ENCODE data around the gene OR2L3. TPM values are rescaled to one million over a fixed set of nuclear protein-coding genes. Genes with fewer than 3 reads are reported as not detected.

Gene OR2L3
- polyA plus RNA-seq, 3 donors, result not detected

DNA sequence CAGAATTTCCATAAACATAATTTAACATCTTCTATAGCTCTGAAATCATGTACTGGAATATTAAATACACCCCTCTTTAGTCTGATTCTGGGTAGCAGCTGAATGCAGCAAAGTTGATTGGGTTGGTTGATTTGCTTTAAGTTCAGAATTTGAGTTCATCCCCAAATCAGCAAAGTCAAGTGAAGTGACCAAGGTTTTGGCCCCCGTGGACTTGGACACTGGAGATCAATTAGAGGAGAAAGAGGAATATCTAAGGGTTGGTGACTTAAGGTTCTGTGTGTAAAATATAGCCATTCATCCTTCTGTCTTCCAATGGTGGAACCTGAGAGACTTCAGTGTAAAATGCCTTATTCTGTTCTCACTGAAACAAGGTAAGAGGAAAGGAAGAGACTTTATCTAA is 48.2 kb downstream of the OR2L3 start, which contains the start of gene OR2L13:
TSS of gene OR2L13 (plus strand) at position 301 of the 400 bp plus-strand sequence. CDS start 4,192 bp downstream, outside the sequence.
- no peaks in the 10 kb centered on the region for H3K4me1 Mint-ChIP-seq
- no peaks in the 10 kb centered on the region for H3K79me2 ChIP-seq (ENCODE audit: insufficient read depth, low read length)
- H3K9ac ChIP-seq (ENCODE audit: insufficient read depth, low read length, poor library complexity, severe bottlenecking), result no peak within 1 kb of the TSS
- TF ChIP-seq, protein P1, sequence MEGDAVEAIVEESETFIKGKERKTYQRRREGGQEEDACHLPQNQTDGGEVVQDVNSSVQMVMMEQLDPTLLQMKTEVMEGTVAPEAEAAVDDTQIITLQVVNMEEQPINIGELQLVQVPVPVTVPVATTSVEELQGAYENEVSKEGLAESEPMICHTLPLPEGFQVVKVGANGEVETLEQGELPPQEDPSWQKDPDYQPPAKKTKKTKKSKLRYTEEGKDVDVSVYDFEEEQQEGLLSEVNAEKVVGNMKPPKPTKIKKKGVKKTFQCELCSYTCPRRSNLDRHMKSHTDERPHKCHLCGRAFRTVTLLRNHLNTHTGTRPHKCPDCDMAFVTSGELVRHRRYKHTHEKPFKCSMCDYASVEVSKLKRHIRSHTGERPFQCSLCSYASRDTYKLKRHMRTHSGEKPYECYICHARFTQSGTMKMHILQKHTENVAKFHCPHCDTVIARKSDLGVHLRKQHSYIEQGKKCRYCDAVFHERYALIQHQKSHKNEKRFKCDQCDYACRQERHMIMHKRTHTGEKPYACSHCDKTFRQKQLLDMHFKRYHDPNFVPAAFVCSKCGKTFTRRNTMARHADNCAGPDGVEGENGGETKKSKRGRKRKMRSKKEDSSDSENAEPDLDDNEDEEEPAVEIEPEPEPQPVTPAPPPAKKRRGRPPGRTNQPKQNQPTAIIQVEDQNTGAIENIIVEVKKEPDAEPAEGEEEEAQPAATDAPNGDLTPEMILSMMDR (IDR thresholded peaks at IDR 0.05), result no peak
- no peak for DNase-seq
- no peak within 1 kb of the TSS for H2AFZ ChIP-seq (ENCODE audit: insufficient read depth, low read depth, low read length, poor library complexity, severe bottlenecking)
- no peaks in the 10 kb centered on the region for H3K27me3 ChIP-seq (ENCODE audit: control insufficient read depth in 2 of 2, insufficient read depth in 2 of 2, low read length in 2 of 2)
- peaks cover 0 to 13% (median 3%) of the 10 kb centered on the region in 7 donors for H3K9me3 Mint-ChIP-seq
- H3K4me3 Mint-ChIP-seq, result no peak within 1 kb of the TSS
- no peaks in the 10 kb centered on the region for H4K20me1 ChIP-seq (ENCODE audit: insufficient read depth, low read length)
- no peaks in the 10 kb centered on the region for H3K4me1 ChIP-seq (ENCODE audit: control insufficient read depth in 1 of 2, insufficient read depth in 2 of 2, low read length in 2 of 2)
- H3K4me3 ChIP-seq (replicated peaks in 1 of 3; ENCODE audit: low read depth in 2 of 3, low read length in 3 of 3), result no peak within 1 kb of the TSS
- H3K27ac Mint-ChIP-seq, result no peak within 1 kb of the TSS
- WGBS (ENCODE audit: insufficient coverage), result no CpG with 5 or more reads among the region's 1 CpG
- H3K36me3 ChIP-seq (replicated peaks in 1 of 2; ENCODE audit: control insufficient read depth in 1 of 2, insufficient read depth in 2 of 2, low read length in 2 of 2), result no peaks in the 10 kb centered on the region
- H3K36me3 Mint-ChIP-seq, result no peaks in the 10 kb centered on the region
- no peak within 1 kb of the TSS for H3K27ac ChIP-seq (ENCODE audit: low read depth in 1 of 2, low read length in 2 of 2)
- intact Hi-C loops (cut with micrococcal nuclease), result no loop called here
- H3K27me3 Mint-ChIP-seq (ENCODE audit: low read depth in 3 of 3), result peaks cover 0 to under 1% (median 0%) of the 10 kb centered on the region in 3 donors
- no peaks in the 10 kb centered on the region for H3K9me3 ChIP-seq (replicated peaks in 1 of 2; ENCODE audit: control insufficient read depth in 1 of 2, insufficient read depth in 1 of 2, low read length in 2 of 2)
- H3K4me2 ChIP-seq (replicated peaks; ENCODE audit: extremely low read depth, low read length, poor library complexity, severe bottlenecking), result no peak within 1 kb of the TSS

DNA sequence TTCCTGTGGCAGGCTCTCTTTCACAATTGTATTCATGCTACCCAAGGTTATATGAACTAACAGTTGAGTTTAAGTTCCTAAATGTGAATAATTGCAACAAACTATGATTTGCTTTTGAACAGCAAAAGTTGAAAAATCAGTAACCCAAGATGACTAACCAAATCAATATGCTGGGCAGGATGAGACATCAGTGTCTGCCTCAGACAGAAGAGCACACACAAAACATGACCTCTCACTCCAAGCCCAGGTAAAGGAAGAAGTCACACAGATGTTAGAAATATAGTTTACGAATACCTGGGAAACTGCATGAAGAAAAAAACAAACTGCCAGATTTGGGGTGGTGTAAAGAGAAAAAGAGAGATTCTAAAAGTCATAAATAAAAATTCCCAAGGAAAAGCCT is 51.9 kb downstream of the OR2L3 start:
- Mint-ChIP-seq H3K36me3 (no peaks in the 10 kb centered on the region), H3K9me3 (peaks cover 0 to 9% (median 3%) of the 10 kb centered on the region in 7 donors), H3K4me3 (no peak overlapping the region), H3K27ac (no peak overlapping the region), H3K4me1 (no peaks in the 10 kb centered on the region), H3K27me3 (ENCODE audit: low read depth in 3 of 3) (peaks cover 0 to 2% (median 2%) of the 10 kb centered on the region in 3 donors)
- intact Hi-C loops (cut with micrococcal nuclease), result no loop called here
- Histone ChIP-seq H3K27me3 (ENCODE audit: control insufficient read depth in 2 of 2, insufficient read depth in 2 of 2, low read length in 2 of 2) (no peaks in the 10 kb centered on the region), H3K4me3 (replicated peaks in 1 of 3; ENCODE audit: low read depth in 2 of 3, low read length in 3 of 3) (no peak overlapping the region), H3K79me2 (ENCODE audit: insufficient read depth, low read length) (no peaks in the 10 kb centered on the region), H3K36me3 (replicated peaks in 1 of 2; ENCODE audit: control insufficient read depth in 1 of 2, insufficient read depth in 2 of 2, low read length in 2 of 2) (no peaks in the 10 kb centered on the region), H3K4me1 (ENCODE audit: control insufficient read depth in 1 of 2, insufficient read depth in 2 of 2, low read length in 2 of 2) (no peaks in the 10 kb centered on the region), H4K20me1 (ENCODE audit: insufficient read depth, low read length) (no peaks in the 10 kb centered on the region), H3K9me3 (replicated peaks in 1 of 2; ENCODE audit: control insufficient read depth in 1 of 2, insufficient read depth in 1 of 2, low read length in 2 of 2) (no peaks in the 10 kb centered on the region), H3K9ac (ENCODE audit: insufficient read depth, low read length, poor library complexity, severe bottlenecking) (no peak overlapping the region), H2AFZ (ENCODE audit: insufficient read depth, low read depth, low read length, poor library complexity, severe bottlenecking) (no peak overlapping the region), H3K27ac (ENCODE audit: low read depth in 1 of 2, low read length in 2 of 2) (no peak overlapping the region), H3K4me2 (replicated peaks; ENCODE audit: extremely low read depth, low read length, poor library complexity, severe bottlenecking) (no peak overlapping the region)
- no peak for DNase-seq
- TF ChIP-seq, protein P1 (IDR thresholded peaks at IDR 0.05), result no peak
- WGBS (ENCODE audit: insufficient coverage), result no CpG with 5 or more reads among the region's 1 CpG

Measured in CD14-positive monocyte (primary cell).